ENCODE results near the gene CDR2. TPM values are rescaled to one million over a fixed set of nuclear protein-coding genes. Genes with fewer than 3 reads are reported as not detected.
"Not testable (repeated sequence)": the region's sequence is repeated elsewhere in the genome, so short reads cannot be mapped to it uniquely, and the experiment has no call there.

CDR2 gene
- total RNA-seq, 2 donors from 2014 or later: 9.5 to 17.9 TPM

- intact Hi-C loops (cut with DNase I): no loop called here
- ATAC-seq (no peak), DNase-seq (no peak)
Measured at GRCh38 chr16:22317001-22317530, 57.4 kb downstream of the CDR2 start.

- intact Hi-C loops (cut with DNase I): no loop called here
- DNase-seq: no peak
- ATAC-seq: no peak
Measured at GRCh38 chr16:22316411-22316811, 58.0 kb downstream of the CDR2 start.

DNA sequence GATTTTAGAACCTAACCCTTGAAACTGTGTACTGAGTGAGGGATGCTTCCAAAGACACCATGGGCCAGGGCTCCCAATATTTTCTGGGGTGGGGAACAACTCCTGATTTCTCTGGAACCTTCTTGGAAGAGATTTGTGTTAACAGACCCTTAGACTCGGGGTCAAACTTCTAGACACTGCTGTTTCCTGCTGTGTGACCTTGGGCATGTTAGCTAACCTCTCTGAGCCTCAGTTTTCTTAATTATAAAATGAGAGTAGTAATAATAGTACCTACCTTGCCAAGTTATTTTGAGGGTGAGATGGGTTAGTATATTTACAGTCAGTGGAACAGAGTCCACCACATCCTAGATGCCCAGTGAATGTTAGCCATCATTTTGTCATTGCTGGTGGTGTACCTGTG is 58.4 kb downstream of the CDR2 start:
- ATAC-seq (no peak), DNase-seq (no peak)
- intact Hi-C loops (cut with DNase I): no loop called here

GRCh38 chr16:22314661-22315626 is 59.5 kb downstream of the CDR2 start:
- intact Hi-C loops (cut with DNase I): no loop called here
- no peak for ATAC-seq

DNA sequence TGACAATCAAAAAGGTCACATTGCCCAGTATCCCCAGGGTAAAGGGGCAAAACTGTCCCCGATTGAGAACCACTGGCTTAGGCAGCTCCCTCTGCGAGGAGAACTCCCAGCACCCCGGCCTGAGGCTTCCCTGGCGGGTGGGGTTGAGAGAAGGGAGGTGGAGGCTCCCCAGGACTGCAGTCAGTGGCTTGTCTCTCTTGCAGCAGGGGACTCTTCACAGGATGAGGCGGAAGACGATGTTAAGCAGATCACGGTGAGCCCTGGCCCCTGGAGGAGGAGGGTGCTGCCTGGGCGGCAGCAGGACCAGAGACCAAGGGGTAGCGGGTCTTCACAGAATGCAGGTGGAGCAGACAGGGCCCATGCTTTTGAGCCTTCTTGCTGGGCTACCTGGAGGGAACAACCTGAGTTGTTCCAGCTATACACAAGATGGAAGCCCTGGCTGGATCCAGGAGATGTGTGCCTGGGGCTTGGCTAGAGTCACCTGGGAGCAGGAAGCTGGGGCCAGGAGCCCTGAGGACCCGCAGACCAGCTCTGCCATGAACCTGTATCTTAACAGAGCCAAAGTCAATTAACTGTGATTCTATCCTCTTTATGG is 60.4 kb downstream of the CDR2 start:
- intact Hi-C loops (cut with DNase I): no loop called here
- ATAC-seq (no peak), DNase-seq (no peak)

More at GRCh38 chr16:22314661-22315626, 59.5 kb downstream of the CDR2 start:
- DNase-seq: no peak

- no peak for ATAC-seq
- intact Hi-C loops (cut with DNase I): no loop called here
- DNase-seq: no peak
Measured at GRCh38 chr16:22312897-22313781, 61.3 kb downstream of the CDR2 start.

- DNase-seq: no peak
- intact Hi-C loops (cut with DNase I): no loop called here
- no peak for ATAC-seq
Measured at GRCh38 chr16:22311520-22311919, 62.9 kb downstream of the CDR2 start.

DNA sequence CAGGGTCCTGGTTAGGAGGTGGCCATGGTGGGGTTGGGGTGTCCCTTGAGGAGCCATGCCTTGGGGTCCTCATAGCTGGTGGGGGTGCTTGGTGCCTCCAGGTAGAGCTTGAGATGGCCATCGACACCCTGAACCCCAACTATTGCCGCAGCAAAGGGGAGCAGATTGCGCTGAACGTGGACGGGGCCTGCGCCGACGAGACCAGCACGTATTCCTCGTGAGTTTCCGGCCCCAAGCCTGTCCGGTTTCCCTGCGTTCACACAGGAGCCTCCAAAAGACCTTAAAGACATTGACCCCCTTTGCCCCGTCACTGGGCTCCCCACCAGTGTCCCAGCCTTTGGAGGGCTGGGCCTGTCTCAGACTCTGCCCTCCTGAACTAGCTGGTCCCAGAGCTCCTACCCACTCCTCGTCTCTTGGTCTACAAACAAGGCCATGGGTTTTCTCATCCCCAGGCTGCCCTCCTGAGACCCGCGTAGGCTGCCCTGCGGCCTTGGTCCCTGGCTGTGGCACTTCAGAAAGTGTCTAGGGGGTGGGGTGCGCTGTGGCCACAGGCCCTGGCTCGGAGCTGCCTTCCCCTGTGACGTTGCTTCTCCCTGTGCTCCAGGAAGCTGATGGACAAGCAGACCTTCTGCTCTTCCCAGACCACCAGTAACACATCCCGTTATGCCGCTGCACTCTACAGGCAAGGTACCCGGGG is 65.4 kb downstream of the CDR2 start:
- ATAC-seq: no peak
- intact Hi-C loops (cut with DNase I): no loop called here
- no peak for DNase-seq

GRCh38 chr16:22307838-22308237 is 66.6 kb downstream of the CDR2 start:
- intact Hi-C loops (cut with DNase I): no loop called here
- ATAC-seq: no peak
- no peak for DNase-seq

DNA sequence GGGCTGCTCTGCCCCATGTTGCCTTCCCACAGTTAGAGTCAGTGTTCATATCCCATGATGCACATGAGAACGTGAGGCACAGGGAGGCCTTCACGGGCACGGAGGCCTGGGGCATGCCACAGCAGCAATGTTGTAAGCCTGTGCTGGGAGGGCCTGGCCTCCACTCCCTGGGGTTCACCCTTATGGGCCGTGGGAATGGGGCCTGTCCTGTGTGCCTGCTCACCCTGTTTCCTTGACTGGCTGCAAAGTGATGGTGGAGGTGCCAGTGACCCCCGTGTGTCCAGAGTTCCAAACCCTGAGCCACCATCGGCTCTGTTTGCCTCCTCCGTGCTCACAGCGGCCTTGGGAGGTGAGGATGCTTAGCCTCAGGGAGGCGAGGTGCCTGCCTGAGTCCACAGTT is 67.6 kb downstream of the CDR2 start:
- intact Hi-C loops (cut with DNase I): no loop called here
- ATAC-seq: no peak
- DNase-seq: no peak

DNA sequence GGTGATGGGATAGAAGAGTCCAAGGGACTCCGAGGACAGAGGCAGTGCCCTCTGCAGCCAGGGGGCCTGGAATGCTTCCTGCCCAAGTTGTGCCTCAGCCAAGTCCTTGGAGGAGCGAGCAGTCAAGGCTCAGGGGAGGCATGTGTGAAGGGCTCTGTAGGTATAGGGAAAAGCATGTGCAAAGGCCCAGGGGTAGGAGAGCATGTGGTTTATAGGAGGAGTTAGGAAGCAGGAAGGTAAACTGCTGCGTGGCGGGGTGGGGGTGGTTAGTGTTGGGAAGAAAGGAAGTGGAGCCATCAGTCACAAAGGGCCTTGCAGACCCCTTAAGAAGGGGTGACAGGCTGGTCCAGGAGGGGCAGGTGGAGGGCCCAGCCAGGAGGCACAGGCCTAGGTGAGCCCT is 70.0 kb downstream of the CDR2 start:
- no peak for ATAC-seq

DNA sequence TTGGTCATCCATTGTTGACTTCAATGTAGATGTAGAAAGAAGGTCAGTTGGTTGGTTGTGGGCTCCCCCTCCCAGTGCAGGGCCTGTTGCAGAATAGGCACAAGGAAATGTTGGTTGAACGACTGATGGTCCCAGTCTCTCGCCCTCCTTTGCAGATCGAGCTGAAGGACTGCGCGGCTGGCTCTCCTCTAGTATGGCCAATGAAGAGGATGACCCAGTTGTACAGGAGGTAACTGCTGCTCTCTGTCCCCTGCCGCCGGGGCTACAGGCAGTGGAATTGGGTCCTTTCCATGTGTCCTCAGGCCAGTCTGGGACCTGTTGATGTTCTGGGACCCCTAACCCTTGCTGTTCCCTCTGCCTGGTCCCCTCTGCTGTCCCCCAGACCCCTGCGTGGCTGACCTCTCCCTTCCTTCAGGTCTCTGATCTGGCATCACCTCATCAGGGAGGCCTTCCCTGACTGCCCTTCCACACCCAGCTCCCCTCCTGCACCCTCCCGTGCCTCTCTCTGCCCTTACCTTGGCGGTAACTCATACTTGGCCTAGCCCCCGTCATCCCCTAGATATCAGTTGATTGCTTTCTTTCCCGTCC is 71.5 kb downstream of the CDR2 start:
- intact Hi-C loops (cut with DNase I): no loop called here
- ATAC-seq (no peak), DNase-seq (no peak)

More for the DNA sequence above, 70.0 kb downstream of the CDR2 start:
- intact Hi-C loops (cut with DNase I): no loop called here
- no peak for DNase-seq

GRCh38 chr16:22301423-22301822 is 73.0 kb downstream of the CDR2 start:
- DNase-seq; ATAC-seq; intact Hi-C loops (cut with DNase I): not testable (repeated sequence)

DNA sequence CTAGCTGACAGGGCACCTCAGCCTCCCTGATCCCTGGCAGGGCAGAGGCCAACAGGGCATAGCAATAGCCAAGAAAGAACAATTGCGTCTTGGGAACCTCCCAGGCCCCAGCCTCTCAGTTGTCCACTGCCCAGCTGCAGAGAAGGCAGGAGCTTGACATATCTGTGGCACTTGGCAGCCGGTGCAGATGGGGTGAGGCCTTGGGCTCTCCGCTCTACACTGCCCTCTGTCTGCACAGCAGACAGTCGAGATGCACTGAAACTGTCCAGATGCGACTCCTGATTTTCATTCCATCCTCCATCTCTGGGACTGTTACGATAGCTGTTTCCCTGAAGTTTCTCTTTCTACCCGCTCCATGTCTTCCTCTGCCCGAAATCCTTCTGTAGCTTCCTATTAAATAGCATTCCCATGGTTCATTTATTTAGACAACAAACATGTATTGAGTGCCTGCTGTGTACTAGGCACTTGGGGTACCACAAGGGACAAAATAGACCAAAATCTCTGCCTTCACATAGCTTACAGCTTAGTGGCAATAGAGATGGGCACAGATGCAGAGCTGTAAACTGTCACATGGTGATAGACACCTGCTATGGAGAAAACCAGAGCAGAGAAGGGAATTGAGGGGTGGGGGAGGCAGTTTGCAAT is 73.9 kb downstream of the CDR2 start:
- ATAC-seq: no peak
- intact Hi-C loops (cut with DNase I): no loop called here

GRCh38 chr16:22299036-22299435 is 75.4 kb downstream of the CDR2 start:
- DNase-seq (no peak), ATAC-seq (no peak)
- intact Hi-C loops (cut with DNase I): loop anchor here in 1 of 2 donors (5.0 kb wide), 1 partner anchor 102 kb away; no protein-coding TSS in a partner anchor

More for the DNA sequence above, 73.9 kb downstream of the CDR2 start:
- peak; percentile 69 for DNase-seq

DNA sequence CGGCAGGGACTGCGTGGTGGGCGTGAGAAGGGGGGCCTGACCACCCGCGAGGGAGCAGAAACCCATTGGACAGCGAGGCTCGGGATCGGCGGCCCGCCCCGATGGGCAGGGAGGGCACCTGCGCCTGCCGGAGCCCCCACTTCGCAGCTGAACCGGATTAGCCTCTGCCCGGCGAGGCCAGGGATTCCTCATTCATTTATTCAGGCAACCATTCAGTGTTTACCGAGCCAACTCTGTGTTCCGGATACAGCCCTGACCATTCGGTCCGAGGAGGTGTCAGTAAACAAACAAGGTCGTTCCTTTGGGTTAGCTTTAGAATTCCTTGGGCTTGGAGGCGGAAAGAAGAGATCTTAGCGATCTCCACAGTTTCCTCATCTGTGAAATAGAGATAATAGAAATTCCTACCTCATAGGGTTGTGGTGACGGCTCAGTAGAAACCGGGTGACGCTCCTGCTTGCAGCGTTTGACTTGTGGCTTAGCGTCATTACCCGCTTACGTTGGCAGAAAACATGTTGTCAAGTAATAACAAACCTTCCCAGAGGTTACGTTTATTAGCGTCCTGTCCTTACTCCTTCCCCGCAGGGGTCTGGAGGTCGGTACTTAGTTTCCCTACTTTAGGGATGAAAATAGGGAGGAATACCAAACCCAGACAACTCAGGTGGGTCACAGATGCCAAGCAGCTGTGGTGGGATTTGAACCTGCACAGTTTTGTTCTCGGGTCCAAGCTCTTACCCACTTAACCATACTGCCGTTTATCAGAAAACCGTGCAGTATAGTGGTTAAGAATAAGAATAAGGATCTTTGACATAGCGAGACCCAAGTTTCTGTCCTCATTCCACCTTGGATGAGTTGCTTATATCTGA is 76.3 kb downstream of the CDR2 start:
- ATAC-seq (peak; percentile 32 to 72), DNase-seq (peak; percentile 69)
- intact Hi-C loops (cut with DNase I): loop anchor here (1.0 to 5.0 kb wide), 3 partner anchors 92 to 102 kb away; partner anchors contain the start of gene EEF2K (in 1 of the 2)

Measured in left cardiac atrium (tissue), 4 donors.